ENCODE data around the gene PCDH1.

GRCh38 chr5:141866096-141866495 lies 12.1 kb downstream of the PCDH1 start:
- TF ChIP-seq CBX2 (IDR thresholded peaks at IDR 0.05; ENCODE audit: low read depth, low read length) (no peak), CBX2 (CRISPR knock-in tag; IDR thresholded peaks at IDR 0.05; ENCODE audit: low read depth) (no peak), USF2 (IDR thresholded peaks at IDR 0.05; ENCODE audit: low read depth, low read length) (no peak), USF2 (CRISPR knock-in tag; IDR thresholded peaks at IDR 0.05; ENCODE audit: borderline replicate concordance) (no peak), IKZF4 (CRISPR knock-in tag; IDR thresholded peaks at IDR 0.05; ENCODE audit: borderline replicate concordance, low read depth, not compliant biosample characterization) (no peak), CHD2 (IDR thresholded peaks at IDR 0.05; ENCODE audit: low read depth, low read length) (no peak), BRF2 (CRISPR knock-in tag; IDR thresholded peaks at IDR 0.05) (no peak), CTCF (CRISPR knock-in tag; IDR thresholded peaks at IDR 0.05) (no peak), EP300 (IDR thresholded peaks at IDR 0.05; ENCODE audit: low read depth in 2 of 2, low read length in 2 of 2) (no peak), EP300 (CRISPR knock-in tag; IDR thresholded peaks at IDR 0.05; ENCODE audit: borderline replicate concordance) (no peak), IKZF5 (CRISPR knock-in tag; IDR thresholded peaks at IDR 0.05) (no peak), SUZ12 (IDR thresholded peaks at IDR 0.05; ENCODE audit: low read depth, low read length) (no peak), ZBTB38 (CRISPR knock-in tag; IDR thresholded peaks at IDR 0.05) (no peak), ZNF510 (CRISPR knock-in tag; IDR thresholded peaks at IDR 0.05; ENCODE audit: low read depth) (no peak), SIN3A (IDR thresholded peaks at IDR 0.05; ENCODE audit: borderline replicate concordance, low read depth, low read length) (no peak), CREM (IDR thresholded peaks at IDR 0.05) (no peak), CREM (CRISPR knock-in tag; IDR thresholded peaks at IDR 0.05) (no peak), TEAD2 (CRISPR knock-in tag; IDR thresholded peaks at IDR 0.05) (no peak)
